OCI-LY7 (cell line): ENCODE measurements around the gene FGGY. TPM values are rescaled to one million over a fixed set of nuclear protein-coding genes. Genes with fewer than 3 reads are reported as not detected.

Source experiments
- BruUV-seq: library from RNA; stranded (reverse); fragments of 400-500 nt; replicated peaks from 2 replicates; lab custom pipeline; 2021; lab: Mats Ljungman, UMichigan
- CTCF ChIA-PET: fragments of 300-600 bp; sonication (Branson Sonifier 250); formaldehyde crosslinking; loops from one replicate; lab custom pipeline; 2022; ENCODE audit warnings: antibody characterized with exemption; ENCODE audit not compliant: unreplicated experiment; lab: Charles Lee
- POLR2A ChIA-PET: fragments of 300-600 bp; sonication (Branson Sonifier 250); formaldehyde crosslinking; loops from one replicate; lab custom pipeline; 2022; ENCODE audit warnings: antibody characterized with exemption; lab: Charles Lee
- DNase-seq: peaks from one replicate; pipeline ENCODE4 v3.0.0-alpha.2; 2015; ENCODE audit warnings: low spot score
- H2AFZ ChIP-seq: fragments of 200-600 bp; sonication (generic), shearing (Covaris generic); 2 replicates; pipeline ENCODE4 v1.6.1; 2014; ENCODE audit warnings: mild to moderate bottlenecking, antibody characterized with exemption, low read length, moderate library complexity
- H3K27ac ChIP-seq: fragments of 200-600 bp; sonication (generic); 2 replicates; pipeline ENCODE4 v1.5.1; 2014; ENCODE audit warnings: mixed run types, low read depth, mild to moderate bottlenecking, moderate library complexity, low read length, inconsistent platforms; ENCODE audit not compliant: poor library complexity, severe bottlenecking
- H3K36me3 ChIP-seq: fragments of 200-600 bp; sonication (generic); 2 replicates; pipeline ENCODE4 v1.6.1; 2014; ENCODE audit warnings: mild to moderate bottlenecking, antibody characterized with exemption, low read length, moderate library complexity, mixed read lengths; ENCODE audit not compliant: insufficient read depth
- H3K4me1 ChIP-seq: fragments of 200-600 bp; sonication (generic); 2 replicates; pipeline ENCODE4 v1.5.1; 2014; ENCODE audit warnings: mild to moderate bottlenecking, low read length; ENCODE audit not compliant: insufficient read depth, poor library complexity, severe bottlenecking
- H3K4me2 ChIP-seq: fragments of 200-600 bp; sonication (generic); 2 replicates; pipeline ENCODE4 v1.6.1; 2014; ENCODE audit warnings: mild to moderate bottlenecking, low read length
- H3K4me3 ChIP-seq: fragments of 200-600 bp; sonication (generic); 2 replicates; pipeline ENCODE4 v1.5.1; 2014; ENCODE audit warnings: mild to moderate bottlenecking, low read depth, low read length; ENCODE audit not compliant: poor library complexity, severe bottlenecking
- H3K79me2 ChIP-seq: fragments of 200-600 bp; sonication (generic); 2 replicates; pipeline ENCODE4 v1.6.1; 2016; ENCODE audit warnings: low read depth, mild to moderate bottlenecking, low read length, moderate library complexity, mixed read lengths; ENCODE audit not compliant: insufficient read depth
- H3K9me2 ChIP-seq: fragments of 200-600 bp; sonication (generic); 2 replicates; pipeline ENCODE4 v1.6.1; 2016; ENCODE audit warnings: mild to moderate bottlenecking, low read length, mixed read lengths; ENCODE audit not compliant: insufficient read depth
- H3K9me3 ChIP-seq: fragments of 200-600 bp; sonication (generic); 2 replicates; pipeline ENCODE4 v1.6.1; 2014; ENCODE audit warnings: mild to moderate bottlenecking, mixed run types, low read length, mixed read lengths
- H4K20me1 ChIP-seq: fragments of 200-600 bp; sonication (generic); 2 replicates; pipeline ENCODE4 v1.6.1; 2014; ENCODE audit warnings: mild to moderate bottlenecking, antibody characterized with exemption, low read length, moderate library complexity, mixed read lengths; ENCODE audit not compliant: insufficient read depth
- CTCF ChIP-seq: fragments of 200-600 bp; sonication (generic); conservative IDR thresholded peaks from 2 replicates; pipeline ENCODE4 v1.5.1; 2014; ENCODE audit warnings: mild to moderate bottlenecking, antibody characterized with exemption, low read length, moderate library complexity, mixed read lengths
- EZH2phosphoT487 ChIP-seq: fragments of 200-600 bp; sonication (generic); IDR thresholded peaks from 2 replicates; pipeline ENCODE4 v1.6.1; 2018; ENCODE audit warnings: low read depth, borderline replicate concordance, mild to moderate bottlenecking, mixed run types, antibody characterized with exemption, low read length, moderate library complexity, mixed read lengths
- intact Hi-C: fragments of 100-400 bp; cut with micrococcal nuclease; formaldehyde crosslinking; loops from one replicate; pipeline ENCODE4 v1.10.0; 2022; ENCODE audit not compliant: unreplicated experiment
- total RNA-seq, 2 experiments: library from RNA; depleted of rRNA in 1 of 2; stranded (reverse); fragments of >200 nt in 1 of 2; shearing (Covaris generic) in 1 of 2; gene quantifications; 2 replicates each; pipeline ENCODE4 v1.2.3, GENCODE V29; 2014 to 2022

The FGGY gene
- total RNA-seq, 2 experiments from 2014 or later = 0.63 to 4.5 TPM

GRCh38 chr1:59560807-59561450, 264.0 kb downstream of the FGGY start:
- no peaks in the 10 kb centered on the region for H3K9me2 ChIP-seq
- no peaks in the 10 kb centered on the region for H3K4me1 ChIP-seq
- TF ChIP-seq EZH2phosphoT487 (no peak), CTCF (no peak)
- POLR2A ChIA-PET = no interaction called here
- CTCF ChIA-PET = no interaction called here
- no peaks in the 10 kb centered on the region for H3K36me3 ChIP-seq
- H2AFZ ChIP-seq = no peak overlapping the region
- H3K4me2 ChIP-seq = no peak overlapping the region
- H3K27ac ChIP-seq = no peak overlapping the region
- no peak for DNase-seq
- H3K79me2 ChIP-seq = no peaks in the 10 kb centered on the region
- intact Hi-C loops = no loop called here
- H4K20me1 ChIP-seq = no peaks in the 10 kb centered on the region
- no peaks in the 10 kb centered on the region for H3K9me3 ChIP-seq
- no peak overlapping the region for H3K4me3 ChIP-seq
- BruUV-seq = no TSS peak

- POLR2A ChIA-PET = interaction anchor here (1.0 kb wide), 1 partner anchor 10 kb away, joined by 3 read pairs; no protein-coding TSS in a partner anchor
- H2AFZ ChIP-seq = no peak overlapping the region
- H3K4me3 ChIP-seq = no peak overlapping the region
- BruUV-seq = no TSS peak
- no peak overlapping the region for H3K4me2 ChIP-seq
- CTCF ChIA-PET = no interaction called here
- no peaks in the 10 kb centered on the region for H3K9me3 ChIP-seq
- no peak for TF ChIP-seq CTCF
- no peak for TF ChIP-seq EZH2phosphoT487
- H3K36me3 ChIP-seq = no peaks in the 10 kb centered on the region
- H3K9me2 ChIP-seq = no peaks in the 10 kb centered on the region
- no peak overlapping the region for H3K27ac ChIP-seq
- H4K20me1 ChIP-seq = no peaks in the 10 kb centered on the region
- H3K4me1 ChIP-seq = no peaks in the 10 kb centered on the region
- no peak for DNase-seq
- intact Hi-C loops = no loop called here
- no peaks in the 10 kb centered on the region for H3K79me2 ChIP-seq
These were observed 264.9 kb downstream of the FGGY start for GRCh38 chr1:59561796-59562195.

GRCh38 chr1:59564192-59564891, 267.4 kb downstream of the FGGY start:
- no peak overlapping the region for H3K27ac ChIP-seq
- no peak overlapping the region for H3K4me2 ChIP-seq
- DNase-seq = no peak
- no peak overlapping the region for H2AFZ ChIP-seq
- BruUV-seq = no TSS peak
- no peaks in the 10 kb centered on the region for H3K4me1 ChIP-seq
- ChIA-PET CTCF (no interaction called here), POLR2A (no interaction called here)
- no peak overlapping the region for H3K4me3 ChIP-seq
- no peaks in the 10 kb centered on the region for H3K9me2 ChIP-seq
- intact Hi-C loops = no loop called here
- H4K20me1 ChIP-seq = no peaks in the 10 kb centered on the region
- H3K79me2 ChIP-seq = no peaks in the 10 kb centered on the region
- no peaks in the 10 kb centered on the region for H3K9me3 ChIP-seq
- TF ChIP-seq CTCF (no peak), EZH2phosphoT487 (no peak)
- H3K36me3 ChIP-seq = no peaks in the 10 kb centered on the region
